Smooth muscle cell of the brain vasculature (primary cell): Measurements from ENCODE around the gene KCNQ2.
"Not testable (repeated sequence)": the region's sequence is repeated elsewhere in the genome, so short reads cannot be mapped to it uniquely, and the experiment has no call there.

Experiments used
- DNase-seq: peaks from one replicate; pipeline ENCODE4 v3.0.0-alpha.2; 2012; ENCODE audit warnings: low read depth, low spot score

The KCNQ2 gene

GRCh38 chr20:63471981-63472831, at the start of gene KCNQ2:
Gene KCNQ2, minus strand, starts transcription at chr20:63472655. Its CDS starts 192 bp downstream, at chr20:63472463.
- no peak for DNase-seq

- no peak for DNase-seq
These were observed 49.1 kb upstream of the KCNQ2 start for GRCh38 chr20:63521602-63522001.

DNA sequence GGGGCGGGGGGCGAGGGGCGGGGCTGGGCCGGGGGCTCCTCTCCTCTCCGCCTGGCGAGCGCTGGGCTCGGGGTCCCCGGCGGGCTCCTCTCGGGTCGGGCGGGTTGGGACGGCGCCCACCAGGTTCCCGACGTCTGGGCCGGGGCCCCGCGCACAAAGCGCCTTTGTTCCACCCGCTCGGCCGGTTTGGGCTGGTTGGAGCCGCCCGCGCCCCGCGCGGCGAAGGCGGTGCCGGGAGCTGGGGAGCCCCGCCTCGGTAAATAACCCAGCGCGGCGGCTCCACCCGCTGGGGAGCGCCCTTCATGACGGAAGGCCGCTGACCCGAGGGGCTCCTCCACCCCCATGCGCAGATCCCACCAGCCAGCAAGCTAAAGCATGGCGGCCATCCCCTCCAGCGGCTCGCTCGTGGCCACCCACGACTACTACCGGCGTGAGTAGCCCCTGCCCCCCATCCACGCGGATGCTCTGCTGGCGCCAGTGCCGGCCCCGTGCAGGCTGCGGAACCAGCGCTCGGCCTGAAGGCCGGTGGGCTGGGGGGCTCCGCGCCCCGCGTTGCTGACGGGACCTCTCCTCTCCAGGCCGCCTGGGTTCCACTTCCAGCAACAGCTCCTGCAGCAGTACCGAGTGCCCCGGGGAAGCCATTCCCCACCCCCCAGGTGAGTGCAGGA, 48.6 kb upstream of the KCNQ2 start:
- DNase-seq: no peak

DNA sequence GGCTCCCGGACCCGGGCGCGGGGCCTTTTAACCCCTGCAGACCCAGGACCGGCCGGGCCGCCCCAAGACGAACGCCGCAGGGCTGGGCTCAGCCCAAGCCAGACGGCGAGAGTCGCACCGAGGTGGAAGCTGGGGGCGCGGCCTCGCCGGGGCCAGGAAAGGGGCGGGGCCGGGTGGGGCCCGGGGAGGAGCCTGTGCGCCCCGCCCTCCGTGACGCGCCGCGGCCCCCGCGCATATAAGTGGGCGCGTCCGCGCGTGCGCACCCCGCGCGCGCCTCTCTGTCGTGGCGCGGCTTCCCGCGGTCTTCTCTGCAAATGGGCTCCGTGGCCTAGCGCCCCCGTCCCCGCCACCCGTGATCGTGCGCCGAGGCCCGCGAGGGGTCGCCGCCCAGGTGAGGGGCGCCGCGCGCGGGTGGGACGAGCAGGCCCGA, 48.1 kb upstream of the KCNQ2 start, which contains the start of gene PPDPF:
Gene PPDPF (plus strand): TSS at position 262 of the 430 bp plus-strand sequence. CDS start 544 bp downstream, outside the sequence.
- DNase-seq: peak; percentile 53

GRCh38 chr20:63519668-63520503, 47.4 kb upstream of the KCNQ2 start:
- no peak for DNase-seq

DNA sequence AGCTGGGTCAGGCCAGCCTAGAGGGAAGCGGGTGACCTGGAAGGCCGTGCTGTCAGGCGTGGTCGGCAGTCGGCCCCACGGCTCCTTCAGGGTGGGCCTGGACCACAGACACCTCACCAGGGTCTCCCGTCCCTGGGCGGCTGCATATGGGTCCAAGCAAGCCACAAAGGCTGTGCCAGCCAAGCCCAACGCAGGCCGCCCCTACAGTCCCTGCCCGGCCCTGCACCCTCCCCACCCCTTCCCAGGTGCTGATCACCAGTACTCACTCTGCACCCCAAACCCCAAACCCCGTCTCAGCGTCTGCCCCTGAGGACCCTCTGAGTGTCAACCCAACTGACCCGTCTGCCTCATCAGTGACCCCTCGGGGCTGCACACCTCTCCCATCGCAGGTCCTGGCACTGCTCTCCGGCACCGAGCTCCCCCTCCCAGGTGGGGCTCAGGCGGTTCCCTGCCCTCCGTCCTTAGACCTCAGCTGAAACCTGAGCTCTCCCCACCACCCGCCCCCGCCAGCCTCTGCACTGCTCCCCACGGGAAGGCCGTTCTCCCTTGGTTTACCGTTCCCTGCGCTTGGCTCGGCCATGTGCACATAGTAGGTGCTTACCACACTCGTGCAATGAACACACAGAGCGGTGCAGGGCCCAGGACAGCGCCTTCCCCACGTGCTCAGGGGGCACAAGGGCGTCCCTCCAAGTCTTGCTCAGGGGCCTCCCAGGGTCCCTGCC, 46.7 kb upstream of the KCNQ2 start:
- DNase-seq: no peak

DNA sequence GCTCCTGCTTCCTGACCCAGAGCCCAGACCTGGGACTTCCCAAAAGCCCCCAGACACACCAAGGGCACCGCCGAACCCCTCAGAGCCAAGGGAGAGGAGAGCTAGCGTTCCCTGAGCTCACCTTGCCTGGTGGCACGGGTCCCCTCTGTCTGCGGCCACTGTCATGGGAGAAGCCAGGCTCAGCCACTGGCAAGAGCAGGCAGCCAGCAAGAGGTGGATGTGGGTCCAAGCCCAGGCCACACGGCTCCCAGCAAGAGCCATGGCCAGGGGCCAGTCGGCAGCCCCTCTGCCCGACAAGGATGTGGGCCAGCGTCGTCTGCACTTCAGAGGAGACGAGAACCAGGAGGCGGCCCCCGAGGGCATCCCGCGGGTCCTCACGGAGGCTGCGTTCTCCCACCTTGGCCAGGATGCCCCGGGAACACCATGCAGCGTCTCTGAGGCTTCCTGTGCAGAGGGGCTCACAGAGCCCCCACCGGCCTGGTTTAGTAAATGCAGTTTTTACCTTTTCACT, 46.0 kb upstream of the KCNQ2 start:
- DNase-seq: no peak

DNA sequence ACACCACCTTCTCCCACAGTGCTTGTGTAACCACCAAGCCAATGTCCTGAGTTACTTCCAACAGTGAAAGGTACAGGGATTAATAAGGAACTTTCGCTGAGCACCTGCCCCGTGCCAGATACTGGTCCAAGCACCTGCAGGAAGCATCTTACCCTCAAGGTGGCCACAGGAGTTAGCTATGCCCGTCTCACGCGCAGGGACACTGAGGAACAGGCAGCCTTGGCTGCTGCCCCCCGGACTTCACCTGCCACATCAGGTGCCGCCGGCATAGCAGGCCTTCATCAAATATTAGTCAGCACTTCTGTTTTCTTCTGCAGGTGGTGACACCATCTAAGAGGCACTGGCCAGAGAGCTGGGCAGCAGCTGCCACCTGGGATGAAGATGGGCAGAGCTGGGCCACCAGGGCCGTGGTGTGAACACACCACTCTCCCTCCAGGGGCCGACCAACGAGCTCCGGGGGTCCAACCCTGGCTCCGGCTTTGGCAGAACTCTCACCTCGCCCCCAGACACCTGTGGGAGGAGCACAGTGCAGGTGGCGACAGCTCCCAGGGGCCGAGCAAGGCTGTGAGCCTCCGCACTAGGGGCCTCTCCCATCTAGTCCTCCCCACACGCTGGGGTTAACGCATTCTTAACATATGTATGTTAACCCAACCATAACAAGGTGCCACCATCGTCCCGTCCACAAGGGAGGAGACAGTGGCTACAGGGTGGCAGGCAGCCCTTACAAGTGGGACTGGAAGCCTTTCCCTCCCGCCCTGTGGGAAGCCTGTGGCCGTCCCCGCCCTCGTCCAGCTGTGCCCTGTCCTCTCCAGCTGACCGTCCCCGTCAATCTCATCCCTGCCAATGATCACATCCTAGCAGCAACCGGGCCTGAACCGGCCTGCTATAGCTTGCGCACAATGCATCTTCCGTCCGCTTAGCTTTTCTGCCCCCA, 45.2 kb upstream of the KCNQ2 start:
- no peak for DNase-seq

DNA sequence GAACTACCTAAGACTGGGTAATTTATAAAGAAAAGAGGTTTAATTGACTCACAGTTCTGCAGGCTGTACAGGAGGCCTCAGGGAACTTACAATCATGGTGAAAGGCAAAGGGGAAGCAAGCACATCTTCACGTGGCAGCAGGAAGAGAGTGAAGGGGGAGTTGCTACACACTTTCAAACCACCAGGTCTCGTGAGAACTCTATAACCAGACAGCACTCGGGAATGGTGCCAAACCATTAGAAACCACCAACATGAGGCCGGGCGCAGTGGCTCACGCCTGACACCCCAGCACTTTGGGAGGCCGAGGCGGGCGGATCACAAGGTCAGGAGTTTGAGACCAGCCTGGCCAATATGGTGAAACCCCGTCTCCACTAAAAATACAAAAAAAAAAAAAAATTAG, 42.1 kb upstream of the KCNQ2 start:
- DNase-seq: not testable (repeated sequence)

DNA sequence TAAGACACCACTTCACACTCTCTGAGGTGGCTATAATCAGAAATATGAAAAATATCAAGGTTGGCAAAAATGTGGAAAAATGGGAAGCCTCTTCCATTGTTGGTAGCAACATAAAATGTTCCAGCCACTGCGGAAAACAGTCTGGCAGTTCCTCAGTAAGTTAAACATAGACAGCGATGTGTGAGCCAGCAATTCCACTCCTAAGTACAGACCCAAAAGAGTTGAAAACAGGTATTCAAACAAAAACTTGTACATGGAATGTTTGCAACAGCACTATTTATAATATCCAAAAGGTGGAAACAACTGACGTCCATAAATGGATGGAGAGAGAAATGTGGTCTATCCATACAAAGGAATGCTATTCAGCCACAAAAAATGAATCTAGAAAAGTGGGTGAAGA, 40.8 kb upstream of the KCNQ2 start:
- no peak for DNase-seq

- no peak for DNase-seq
These were observed 36.7 kb upstream of the KCNQ2 start for GRCh38 chr20:63509088-63509564.

DNA sequence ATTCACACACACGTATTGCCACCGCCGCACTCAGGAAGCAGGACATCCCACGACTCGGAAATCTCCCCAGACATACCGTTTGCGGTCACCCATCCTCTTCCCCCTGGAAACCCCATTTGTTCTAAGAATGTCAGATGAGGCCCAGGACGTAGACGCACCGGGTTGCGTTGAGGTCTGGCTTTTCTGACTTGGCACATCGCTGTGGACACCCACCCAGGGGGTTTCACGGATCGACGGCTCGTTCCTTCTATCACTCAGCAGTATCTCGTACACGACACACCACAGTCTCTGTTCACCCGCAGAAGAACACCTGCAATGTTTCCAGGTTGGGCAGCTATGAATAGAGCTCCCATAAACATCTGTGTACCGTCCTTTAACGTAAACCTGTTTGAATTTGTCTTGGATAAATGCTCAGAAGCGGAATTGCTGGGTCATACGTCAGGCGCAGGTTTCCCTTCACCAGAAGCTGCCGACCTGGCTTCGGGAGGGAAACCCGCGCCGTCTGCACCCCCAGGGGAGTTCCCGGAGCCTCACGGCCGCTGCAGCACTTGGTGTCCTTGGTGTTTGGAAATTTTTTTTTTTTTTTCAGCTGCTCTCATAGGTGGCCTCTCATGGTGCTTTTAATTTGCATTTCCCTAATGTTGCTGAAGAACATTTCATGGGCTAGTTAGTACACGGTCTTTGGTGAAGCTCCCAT, 35.8 kb upstream of the KCNQ2 start:
- DNase-seq: no peak

GRCh38 chr20:63507083-63507743, 34.8 kb upstream of the KCNQ2 start:
- no peak for DNase-seq

DNA sequence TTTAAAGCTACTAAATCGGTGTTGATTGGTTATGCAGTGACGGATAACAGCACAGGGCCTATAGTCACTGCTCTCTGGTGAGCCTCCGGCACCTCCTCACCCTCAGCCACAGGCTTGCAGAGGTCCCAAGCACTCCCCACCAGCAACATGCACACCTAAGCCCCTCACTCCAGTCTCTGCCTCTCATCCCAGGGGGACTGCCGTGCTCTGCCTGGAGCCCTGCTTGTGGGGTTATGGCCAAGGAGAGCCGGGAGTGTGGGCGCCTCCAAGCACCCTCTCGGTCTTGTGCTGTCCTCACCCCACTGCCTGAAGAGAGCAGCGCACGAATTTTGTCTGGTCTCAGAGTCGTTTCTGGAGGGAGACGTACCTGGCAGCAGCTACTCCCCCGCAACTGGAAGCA, 33.3 kb upstream of the KCNQ2 start:
- no peak for DNase-seq

GRCh38 chr20:63505281-63505680, 32.8 kb upstream of the KCNQ2 start:
- DNase-seq: no peak

GRCh38 chr20:63504642-63505041, 32.2 kb upstream of the KCNQ2 start:
- DNase-seq: no peak

DNA sequence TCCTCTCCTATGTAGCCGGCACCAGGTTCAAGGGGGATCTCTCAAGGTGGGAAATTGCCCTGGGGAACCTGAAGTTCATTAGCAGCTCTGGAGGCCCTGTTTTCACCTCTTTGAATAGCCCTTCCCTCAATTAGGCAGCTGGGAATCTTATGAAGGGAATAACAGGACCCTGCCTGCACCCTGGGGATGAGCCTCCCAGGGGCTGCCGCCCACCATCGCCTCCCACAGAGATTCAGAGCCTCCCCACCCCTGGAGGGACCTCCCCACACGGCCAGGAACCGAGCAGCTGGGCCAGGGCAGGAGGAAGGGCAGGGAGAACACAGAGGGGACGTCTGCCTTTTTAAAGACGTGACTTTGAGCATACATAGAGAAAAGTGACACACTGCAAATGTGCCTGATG, 31.1 kb upstream of the KCNQ2 start:
- DNase-seq: no peak

GRCh38 chr20:63502671-63503172, 30.3 kb upstream of the KCNQ2 start:
- no peak for DNase-seq
